Nephron progenitor cell (in vitro differentiated cells): ENCODE measurements around the gene FYN.

Experiments
- DNase-seq: peaks from one replicate; pipeline ENCODE4 v3.0.0; 2021
- H3K27ac Mint-ChIP-seq: 2 replicates; pipeline ENCODE4 v1.8.0; 2021; ENCODE audit warnings: mild to moderate bottlenecking, moderate library complexity, mixed read lengths
- H3K27me3 Mint-ChIP-seq: 2 replicates; pipeline ENCODE4 v1.8.0; 2021; ENCODE audit warnings: mild to moderate bottlenecking, low read depth, mixed read lengths; ENCODE audit not compliant: poor library complexity
- H3K36me3 Mint-ChIP-seq: 2 replicates; pipeline ENCODE4 v1.8.0; 2021; ENCODE audit warnings: low read depth, mixed read lengths
- H3K4me1 Mint-ChIP-seq: 2 replicates; pipeline ENCODE4 v1.8.0; 2021; ENCODE audit warnings: mixed read lengths
- H3K4me3 Mint-ChIP-seq: 2 replicates; pipeline ENCODE4 v1.8.0; 2021; ENCODE audit warnings: mild to moderate bottlenecking, moderate library complexity, mixed read lengths
- H3K9me3 Mint-ChIP-seq: 2 replicates; pipeline ENCODE4 v1.8.0; 2021; ENCODE audit warnings: mild to moderate bottlenecking, moderate library complexity, mixed read lengths
- CTCF ChIP-seq: fragments of 200-600 bp; sonication (generic); IDR thresholded peaks from 2 replicates; pipeline ENCODE4 v1.5.0; 2021; ENCODE audit warnings: antibody characterized with exemption

Gene FYN

GRCh38 chr6:111711984-111712752 lies 161.1 kb downstream of the FYN start:
- H3K27ac Mint-ChIP-seq = peak overlapping the region; percentile 96
- H3K4me1 Mint-ChIP-seq = peaks cover 78% of the 10 kb centered on the region
- H3K36me3 Mint-ChIP-seq = peaks cover 19% of the 10 kb centered on the region
- peak; percentile 16 for DNase-seq
- no peaks in the 10 kb centered on the region for H3K9me3 Mint-ChIP-seq
- no peak for TF ChIP-seq CTCF
- peak overlapping the region; percentile 50 for H3K4me3 Mint-ChIP-seq
- no peaks in the 10 kb centered on the region for H3K27me3 Mint-ChIP-seq

- peaks cover 81% of the 10 kb centered on the region for H3K4me1 Mint-ChIP-seq
- no peaks in the 10 kb centered on the region for H3K27me3 Mint-ChIP-seq
- peaks cover 19% of the 10 kb centered on the region for H3K36me3 Mint-ChIP-seq
- H3K4me3 Mint-ChIP-seq = no peak overlapping the region
- no peaks in the 10 kb centered on the region for H3K9me3 Mint-ChIP-seq
- peak; percentile 27 for DNase-seq
- H3K27ac Mint-ChIP-seq = peak overlapping the region; percentile 96
- TF ChIP-seq CTCF = no peak
Measured at GRCh38 chr6:111711476-111711875, 161.8 kb downstream of the FYN start.

- TF ChIP-seq CTCF = no peak
- peaks cover 18% of the 10 kb centered on the region for H3K36me3 Mint-ChIP-seq
- no peaks in the 10 kb centered on the region for H3K9me3 Mint-ChIP-seq
- H3K27ac Mint-ChIP-seq = peak overlapping the region; percentile 96
- no peak overlapping the region for H3K4me3 Mint-ChIP-seq
- no peaks in the 10 kb centered on the region for H3K27me3 Mint-ChIP-seq
- DNase-seq = no peak
- H3K4me1 Mint-ChIP-seq = peaks cover 77% of the 10 kb centered on the region
Measured at GRCh38 chr6:111710911-111711310, 162.3 kb downstream of the FYN start.

- peaks cover 17% of the 10 kb centered on the region for H3K36me3 Mint-ChIP-seq
- no peaks in the 10 kb centered on the region for H3K27me3 Mint-ChIP-seq
- no peak for DNase-seq
- no peaks in the 10 kb centered on the region for H3K9me3 Mint-ChIP-seq
- no peak overlapping the region for H3K27ac Mint-ChIP-seq
- no peak for TF ChIP-seq CTCF
- peaks cover 75% of the 10 kb centered on the region for H3K4me1 Mint-ChIP-seq
- H3K4me3 Mint-ChIP-seq = no peak overlapping the region
Measured at GRCh38 chr6:111710439-111710838, 162.8 kb downstream of the FYN start.

- peak; percentile 49 for DNase-seq
- Mint-ChIP-seq H3K27me3 (no peaks in the 10 kb centered on the region), H3K9me3 (no peaks in the 10 kb centered on the region), H3K4me1 (peaks cover 68% of the 10 kb centered on the region), H3K27ac (no peak overlapping the region), H3K36me3 (peaks cover 20% of the 10 kb centered on the region), H3K4me3 (no peak overlapping the region)
- peak; percentile 63 for TF ChIP-seq CTCF
Measured at GRCh38 chr6:111709615-111710398, 163.4 kb downstream of the FYN start.
